Colonic mucosa (tissue), 4 donors: ENCODE measurements around the gene S100A9. TPM values are rescaled to one million over a fixed set of nuclear protein-coding genes. Genes with fewer than 3 reads are reported as not detected.

Source experiments
- DNase-seq: peaks from one replicate; pipeline ENCODE4 v3.0.0-alpha.2; 2020
- H3K27ac ChIP-seq: fragments of 200-600 bp; one replicate; pipeline ENCODE4 v1.8.0; 2021
- H3K27me3 ChIP-seq: fragments of 200-600 bp; one replicate; pipeline ENCODE4 v1.8.0; 2021
- H3K36me3 ChIP-seq: fragments of 200-600 bp; one replicate; pipeline ENCODE4 v1.8.0; 2021
- H3K4me1 ChIP-seq: fragments of 200-600 bp; one replicate; pipeline ENCODE4 v1.8.0; 2021; ENCODE audit warnings: mild to moderate bottlenecking
- H3K4me3 ChIP-seq: fragments of 200-600 bp; one replicate; pipeline ENCODE4 v1.8.0; 2021
- H3K9ac ChIP-seq, 2 donors: one replicate each; pipeline ENCODE4 v1.7.0; 2013; ENCODE audit warnings: control low read depth in 2 of 2, low read depth in 2 of 2, low read length in 2 of 2
- H3K9me3 ChIP-seq: fragments of 200-600 bp; one replicate; pipeline ENCODE4 v1.8.0; 2021
- intact Hi-C: fragments of 100-400 bp; cut with DNase I; formaldehyde crosslinking; loops from one replicate; pipeline ENCODE4 v1.14.1; 2022
- total RNA-seq, 2 donors: library from RNA; stranded (reverse); fragmentation: NEBNext Ultra II Directional in 1 of 2; extraction: Animal tissue kit (Norgen Biotek cat#: 25700) in 1 of 2; gene quantifications; one replicate each; pipeline ENCODE4 v1.2.1, GENCODE V29; 2021
- TF ChIP-seq, protein P1 (sequence below): fragments of 200-600 bp; IDR thresholded peaks from one replicate; pipeline ENCODE4 v1.8.0; 2022; ENCODE audit warnings: antibody characterized with exemption, mild to moderate bottlenecking
- donor health status: healthy.
- donor health status: DM: no; HTN: no; CAD: no.
- donor health status: DM: no; HTN: no; CAD: no.

Gene S100A9
- total RNA-seq, 2 donors from 2014 or later = 16.3 to 34.9 TPM

DNA sequence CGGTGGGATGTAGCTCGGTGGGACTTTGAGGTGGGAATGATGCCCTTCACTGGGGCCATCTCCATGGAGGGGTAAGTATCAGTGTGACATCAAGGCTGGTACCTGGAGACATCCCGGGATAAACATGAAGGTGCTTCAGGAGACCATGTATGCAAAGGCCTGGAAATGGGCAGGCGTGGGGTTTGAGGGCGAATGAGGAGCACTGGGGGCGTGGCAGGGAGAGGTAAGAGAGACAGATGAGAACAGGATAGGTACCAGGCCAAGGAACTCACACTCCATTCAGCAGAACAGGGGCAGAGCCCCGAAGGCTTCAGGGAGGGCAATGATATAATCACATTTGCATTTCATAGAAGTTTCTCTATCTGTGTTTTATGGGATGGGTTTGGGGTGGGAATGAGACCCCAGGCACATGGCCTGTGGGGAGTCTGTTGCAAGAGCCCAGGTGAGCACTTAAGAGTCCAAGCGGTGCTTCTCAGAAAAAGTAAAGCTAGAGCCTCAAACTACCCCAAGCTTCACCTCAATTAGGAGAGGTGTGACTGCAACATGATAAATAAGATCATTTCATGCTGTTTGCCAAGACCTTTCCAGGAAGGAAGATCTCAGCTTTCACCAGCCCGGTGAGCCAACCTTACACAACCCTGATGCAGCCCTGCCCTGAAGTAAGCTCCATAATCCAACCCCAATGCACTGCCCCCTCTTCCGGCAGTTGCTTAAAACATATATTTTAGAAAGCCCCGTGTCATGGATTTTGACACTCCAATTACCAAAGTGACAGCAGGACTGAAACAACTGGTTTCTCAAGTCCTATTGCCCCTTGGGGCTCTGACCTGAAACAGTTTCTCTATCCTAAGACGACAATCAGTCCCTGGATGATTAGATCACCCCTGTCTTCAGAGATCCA is 7.4 kb downstream of the S100A9 start:
- DNase-seq = no peak
- Histone ChIP-seq H3K4me1 (peaks cover 5% of the 10 kb centered on the region), H3K9me3 (no peaks in the 10 kb centered on the region), H3K36me3 (no peaks in the 10 kb centered on the region), H3K27me3 (no peaks in the 10 kb centered on the region), H3K4me3 (no peak overlapping the region), H3K27ac (no peak overlapping the region), H3K9ac (no peak overlapping the region)
- TF ChIP-seq, protein P1, sequence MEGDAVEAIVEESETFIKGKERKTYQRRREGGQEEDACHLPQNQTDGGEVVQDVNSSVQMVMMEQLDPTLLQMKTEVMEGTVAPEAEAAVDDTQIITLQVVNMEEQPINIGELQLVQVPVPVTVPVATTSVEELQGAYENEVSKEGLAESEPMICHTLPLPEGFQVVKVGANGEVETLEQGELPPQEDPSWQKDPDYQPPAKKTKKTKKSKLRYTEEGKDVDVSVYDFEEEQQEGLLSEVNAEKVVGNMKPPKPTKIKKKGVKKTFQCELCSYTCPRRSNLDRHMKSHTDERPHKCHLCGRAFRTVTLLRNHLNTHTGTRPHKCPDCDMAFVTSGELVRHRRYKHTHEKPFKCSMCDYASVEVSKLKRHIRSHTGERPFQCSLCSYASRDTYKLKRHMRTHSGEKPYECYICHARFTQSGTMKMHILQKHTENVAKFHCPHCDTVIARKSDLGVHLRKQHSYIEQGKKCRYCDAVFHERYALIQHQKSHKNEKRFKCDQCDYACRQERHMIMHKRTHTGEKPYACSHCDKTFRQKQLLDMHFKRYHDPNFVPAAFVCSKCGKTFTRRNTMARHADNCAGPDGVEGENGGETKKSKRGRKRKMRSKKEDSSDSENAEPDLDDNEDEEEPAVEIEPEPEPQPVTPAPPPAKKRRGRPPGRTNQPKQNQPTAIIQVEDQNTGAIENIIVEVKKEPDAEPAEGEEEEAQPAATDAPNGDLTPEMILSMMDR = no peak
- intact Hi-C loops = no loop called here

DNA sequence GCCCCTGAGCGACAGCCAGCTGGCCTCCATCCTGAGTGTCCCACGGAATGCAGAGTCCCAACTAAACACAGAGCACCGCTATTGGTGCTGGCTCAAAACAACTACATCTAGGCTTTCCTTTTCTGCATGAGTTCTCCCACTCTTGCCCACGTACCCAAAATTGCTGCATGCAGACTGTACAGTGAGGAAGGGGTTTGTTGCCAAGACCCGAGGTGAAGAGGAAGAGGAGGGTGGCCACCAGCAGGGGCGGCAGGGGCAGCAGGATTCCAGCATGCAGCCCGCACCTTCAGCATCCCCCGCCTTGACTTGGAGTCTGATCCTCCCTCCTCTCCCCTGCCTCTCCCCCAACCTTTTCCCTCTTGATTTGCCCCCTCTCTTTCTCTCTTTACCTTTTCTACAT is 8.0 kb downstream of the S100A9 start:
- H3K9me3 ChIP-seq = no peaks in the 10 kb centered on the region
- TF ChIP-seq, protein P1 = no peak
- H3K4me1 ChIP-seq = no peaks in the 10 kb centered on the region
- H3K4me3 ChIP-seq = no peak overlapping the region
- H3K9ac ChIP-seq = no peak overlapping the region
- no peaks in the 10 kb centered on the region for H3K36me3 ChIP-seq
- no peak overlapping the region for H3K27ac ChIP-seq
- no peaks in the 10 kb centered on the region for H3K27me3 ChIP-seq
- intact Hi-C loops = no loop called here
- no peak for DNase-seq

DNA sequence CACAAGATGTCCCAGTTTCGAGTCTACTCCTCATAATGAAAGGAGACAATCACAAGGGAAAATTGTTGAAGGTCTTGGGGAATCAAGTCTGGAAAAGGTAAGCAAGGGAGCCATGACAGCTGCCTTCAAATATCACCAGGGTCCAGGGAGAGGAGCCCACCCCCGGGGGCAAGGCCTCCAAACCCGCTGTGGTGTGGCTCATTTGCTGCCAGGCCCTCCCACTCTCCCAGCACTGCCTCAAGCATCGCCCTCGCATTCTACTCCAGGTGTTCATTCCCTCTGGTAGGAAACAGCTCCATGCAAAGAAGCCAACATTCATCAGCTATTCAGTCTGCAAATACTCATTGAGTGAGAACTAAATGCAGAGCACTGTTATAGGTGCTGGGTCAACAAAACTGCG is 8.6 kb downstream of the S100A9 start:
- Histone ChIP-seq H3K9ac (no peak overlapping the region), H3K27me3 (no peaks in the 10 kb centered on the region), H3K4me1 (no peaks in the 10 kb centered on the region), H3K9me3 (no peaks in the 10 kb centered on the region), H3K36me3 (no peaks in the 10 kb centered on the region), H3K27ac (no peak overlapping the region), H3K4me3 (no peak overlapping the region)
- TF ChIP-seq, protein P1 = no peak
- DNase-seq = no peak
- intact Hi-C loops = no loop called here

DNA sequence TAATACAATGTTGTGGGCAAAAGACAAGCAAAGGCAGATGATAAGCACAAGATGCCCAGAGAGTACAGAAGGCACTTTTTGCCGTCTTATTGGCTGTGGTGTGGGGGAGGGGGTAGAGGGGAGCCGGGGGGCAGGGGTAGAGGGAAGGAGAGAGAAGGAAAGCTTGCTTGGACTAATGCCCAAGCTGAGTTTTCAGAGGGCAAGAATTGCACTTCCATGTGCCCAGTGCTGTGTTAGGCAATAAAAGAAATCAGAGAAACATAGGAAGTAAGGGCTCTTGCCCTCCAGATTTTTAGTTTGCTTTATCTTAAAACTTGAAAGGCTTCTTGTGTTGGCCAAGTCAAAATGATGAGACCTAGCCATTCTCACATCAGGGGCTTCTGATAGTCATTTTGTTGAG is 9.4 kb downstream of the S100A9 start:
- H3K4me3 ChIP-seq = no peak overlapping the region
- no peaks in the 10 kb centered on the region for H3K27me3 ChIP-seq
- H3K4me1 ChIP-seq = no peaks in the 10 kb centered on the region
- H3K9ac ChIP-seq = no peak overlapping the region
- no peaks in the 10 kb centered on the region for H3K9me3 ChIP-seq
- intact Hi-C loops = no loop called here
- TF ChIP-seq, protein P1 = no peak
- DNase-seq = no peak
- H3K36me3 ChIP-seq = no peaks in the 10 kb centered on the region
- no peak overlapping the region for H3K27ac ChIP-seq

DNA sequence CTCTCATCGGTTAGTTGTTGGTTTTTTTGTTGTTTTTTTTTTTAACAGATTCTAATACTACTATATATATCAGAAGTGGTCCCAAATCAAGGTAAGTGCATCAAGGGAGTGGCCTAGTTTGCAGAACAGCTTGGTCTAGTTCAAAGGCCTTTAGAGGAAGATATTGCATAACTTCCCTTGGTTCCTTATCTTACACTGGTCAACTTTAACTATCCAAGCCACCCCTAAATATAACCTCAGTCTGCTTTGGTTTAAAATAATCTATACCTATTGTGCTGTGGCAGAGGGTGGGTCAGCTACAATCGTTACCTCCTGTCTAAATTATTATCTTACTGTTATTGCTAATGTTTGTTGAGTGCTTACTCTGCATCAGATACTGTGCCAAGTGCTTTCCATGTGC is 10.8 kb downstream of the S100A9 start:
- intact Hi-C loops = no loop called here
- Histone ChIP-seq H3K9ac (no peak overlapping the region), H3K27ac (no peak overlapping the region), H3K27me3 (no peaks in the 10 kb centered on the region), H3K4me3 (no peak overlapping the region), H3K4me1 (no peaks in the 10 kb centered on the region), H3K9me3 (no peaks in the 10 kb centered on the region), H3K36me3 (no peaks in the 10 kb centered on the region)
- TF ChIP-seq, protein P1 = no peak
- DNase-seq = peak; percentile 8
